MM.1S (cell line): Measurements from ENCODE around the gene GPR137.

Experiments used
- EZH2 ChIP-seq: fragments of 300-600 bp; sonication (generic); optimal IDR thresholded peaks from 2 replicates; pipeline ENCODE3; 2017; ENCODE audit warnings: low read depth, mild to moderate bottlenecking, antibody characterized with exemption, low read length, mixed read lengths
- TF ChIP-seq, protein P1 (sequence below): fragments of 300-600 bp; sonication (generic); IDR thresholded peaks from 2 replicates; pipeline ENCODE4 v1.5.1; 2016; ENCODE audit warnings: antibody characterized with exemption, low read length, mixed read lengths

GRCh38 chr11:64255135-64256128, 30.2 kb upstream of the GPR137 start:
- no peak for TF ChIP-seq EZH2
- TF ChIP-seq, protein P1, sequence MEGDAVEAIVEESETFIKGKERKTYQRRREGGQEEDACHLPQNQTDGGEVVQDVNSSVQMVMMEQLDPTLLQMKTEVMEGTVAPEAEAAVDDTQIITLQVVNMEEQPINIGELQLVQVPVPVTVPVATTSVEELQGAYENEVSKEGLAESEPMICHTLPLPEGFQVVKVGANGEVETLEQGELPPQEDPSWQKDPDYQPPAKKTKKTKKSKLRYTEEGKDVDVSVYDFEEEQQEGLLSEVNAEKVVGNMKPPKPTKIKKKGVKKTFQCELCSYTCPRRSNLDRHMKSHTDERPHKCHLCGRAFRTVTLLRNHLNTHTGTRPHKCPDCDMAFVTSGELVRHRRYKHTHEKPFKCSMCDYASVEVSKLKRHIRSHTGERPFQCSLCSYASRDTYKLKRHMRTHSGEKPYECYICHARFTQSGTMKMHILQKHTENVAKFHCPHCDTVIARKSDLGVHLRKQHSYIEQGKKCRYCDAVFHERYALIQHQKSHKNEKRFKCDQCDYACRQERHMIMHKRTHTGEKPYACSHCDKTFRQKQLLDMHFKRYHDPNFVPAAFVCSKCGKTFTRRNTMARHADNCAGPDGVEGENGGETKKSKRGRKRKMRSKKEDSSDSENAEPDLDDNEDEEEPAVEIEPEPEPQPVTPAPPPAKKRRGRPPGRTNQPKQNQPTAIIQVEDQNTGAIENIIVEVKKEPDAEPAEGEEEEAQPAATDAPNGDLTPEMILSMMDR = no peak
